H1 (cell line): Measurements from ENCODE around the gene KIF26A.

Source experiments
- CTCF ChIP-seq, 3 experiments: IDR thresholded peaks; 1 replicate in 2 of 3; 2 replicates in 1 of 3; pipeline versions ENCODE4 v1.5.1 to v1.6.1; 2011; ENCODE audit warnings: low read length in 3 of 3, mild to moderate bottlenecking in 3 of 3, inconsistent platforms in 2 of 3, low read depth in 1 of 3, moderate library complexity in 1 of 3; ENCODE audit not compliant: insufficient read depth in 1 of 3; ENCODE audit errors: control extremely low read depth in 1 of 3
- RFX5 ChIP-seq: IDR thresholded peaks from 2 replicates; pipeline ENCODE4 v1.6.1; 2011; ENCODE audit warnings: low read depth, low read length, improper control_type of control experiment, borderline replicate concordance
- RNF2 ChIP-seq: fragments of 200-900, 300-1000 bp; sonication (generic); IDR thresholded peaks from 2 replicates; pipeline ENCODE4 v1.7.1; 2016; ENCODE audit warnings: borderline replicate concordance, low read depth, mild to moderate bottlenecking, antibody characterized with exemption, low read length; ENCODE audit not compliant: poor library complexity, severe bottlenecking; ENCODE audit errors: missing control alignments
- TEAD4 ChIP-seq: IDR thresholded peaks from 2 replicates; pipeline ENCODE4 v1.6.1; 2012; ENCODE audit warnings: low read depth, low read length, inconsistent platforms, mixed read lengths
- ZNF274 ChIP-seq: IDR thresholded peaks from 2 replicates; pipeline ENCODE4 v1.7.0; 2012; ENCODE audit warnings: low read length, borderline replicate concordance; ENCODE audit errors: extremely low read depth

- TF ChIP-seq CTCF (IDR thresholded peaks at IDR 0.05; ENCODE audit: control extremely low read depth in 1 of 3, insufficient read depth in 1 of 3, low read depth in 1 of 3, low read length in 3 of 3) (no peak), RNF2 (no peak), ZNF274 (no peak), RFX5 (no peak), TEAD4 (no peak)
These were observed 27.7 kb upstream of the KIF26A start for GRCh38 chr14:104110491-104111209.
